GM12892 (cell line): ENCODE results near the gene BARHL2.

Source experiments
- POLR2AphosphoS5 ChIP-seq: IDR thresholded peaks from 2 replicates; pipeline ENCODE4 v1.6.1; 2011; ENCODE audit warnings: low read depth, low read length, control low read depth
- TAF1 ChIP-seq: IDR thresholded peaks from 2 replicates; pipeline ENCODE4 v1.6.1; 2011; ENCODE audit warnings: low read depth, mild to moderate bottlenecking, control low read depth, low read length, borderline replicate concordance

- TF ChIP-seq POLR2AphosphoS5, result no peak
- no peak for TF ChIP-seq TAF1
Measured at GRCh38 chr1:90704817-90705216, 12.3 kb downstream of the BARHL2 start.
